HG02571 (cell line): ENCODE measurements around the gene JPT1.
"Not testable (repeated sequence)": the region's sequence is repeated elsewhere in the genome, so short reads cannot be mapped to it uniquely, and the experiment has no call there.

Experiments used
- ATAC-seq: cut with Tn5 transposase; IDR thresholded peaks from one replicate; pipeline ENCODE4 v1.9.1; 2021; ENCODE audit warnings: mild to moderate bottlenecking, moderate library complexity; ENCODE audit not compliant: unreplicated experiment

The JPT1 gene, protein sequence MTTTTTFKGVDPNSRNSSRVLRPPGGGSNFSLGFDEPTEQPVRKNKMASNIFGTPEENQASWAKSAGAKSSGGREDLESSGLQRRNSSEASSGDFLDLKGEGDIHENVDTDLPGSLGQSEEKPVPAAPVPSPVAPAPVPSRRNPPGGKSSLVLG

GRCh38 chr17:75154195-75155106 is at the start of gene JPT1:
JPT1 (minus strand) TSS chr17:75154512; CDS start chr17:75154397, 115 bp downstream.
- peak; percentile 93 for ATAC-seq

- no peak for ATAC-seq
These were observed 45.7 kb upstream of the JPT1 start for GRCh38 chr17:75199886-75200618.

GRCh38 chr17:75194879-75195278 is 40.6 kb upstream of the JPT1 start:
- ATAC-seq, result no peak

DNA sequence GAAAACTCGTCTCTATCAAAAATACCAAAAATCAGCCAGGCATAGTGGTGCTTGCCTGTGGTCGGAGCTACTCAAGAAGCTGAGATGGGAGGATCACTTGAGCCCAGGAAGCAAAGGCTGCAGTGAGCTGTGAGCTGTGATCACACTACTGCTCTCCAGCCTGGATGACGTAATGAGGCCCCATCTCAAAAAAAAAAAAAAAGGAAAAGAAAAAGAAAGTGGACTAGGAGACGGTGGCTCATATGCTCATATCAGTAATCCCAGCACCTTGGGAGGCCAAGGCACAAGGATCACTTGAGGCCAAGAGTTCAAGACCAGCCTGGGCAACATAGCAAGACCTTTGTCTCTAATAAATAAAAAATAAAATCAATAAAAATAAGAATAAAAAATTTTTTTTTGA is 37.3 kb upstream of the JPT1 start:
- ATAC-seq, result no peak

DNA sequence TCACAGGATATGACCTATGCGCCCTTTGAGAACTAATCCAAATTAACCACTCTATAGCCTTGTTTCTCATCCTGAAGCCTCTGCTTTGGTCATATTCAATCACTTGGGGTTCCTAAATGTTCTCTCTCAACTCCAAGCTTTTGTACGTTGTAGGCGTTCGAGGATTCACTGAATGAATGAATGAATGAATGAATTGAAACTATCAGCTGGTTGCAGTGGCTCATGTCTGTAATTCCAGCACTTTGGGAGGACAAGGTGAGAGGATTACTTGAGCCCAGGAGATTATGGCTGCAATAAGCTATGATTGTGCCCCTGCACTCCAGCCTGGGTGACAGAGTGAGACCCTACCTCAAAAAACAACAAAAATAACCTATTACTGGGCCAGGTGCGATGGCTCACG is 34.3 kb upstream of the JPT1 start:
- ATAC-seq, result no peak

DNA sequence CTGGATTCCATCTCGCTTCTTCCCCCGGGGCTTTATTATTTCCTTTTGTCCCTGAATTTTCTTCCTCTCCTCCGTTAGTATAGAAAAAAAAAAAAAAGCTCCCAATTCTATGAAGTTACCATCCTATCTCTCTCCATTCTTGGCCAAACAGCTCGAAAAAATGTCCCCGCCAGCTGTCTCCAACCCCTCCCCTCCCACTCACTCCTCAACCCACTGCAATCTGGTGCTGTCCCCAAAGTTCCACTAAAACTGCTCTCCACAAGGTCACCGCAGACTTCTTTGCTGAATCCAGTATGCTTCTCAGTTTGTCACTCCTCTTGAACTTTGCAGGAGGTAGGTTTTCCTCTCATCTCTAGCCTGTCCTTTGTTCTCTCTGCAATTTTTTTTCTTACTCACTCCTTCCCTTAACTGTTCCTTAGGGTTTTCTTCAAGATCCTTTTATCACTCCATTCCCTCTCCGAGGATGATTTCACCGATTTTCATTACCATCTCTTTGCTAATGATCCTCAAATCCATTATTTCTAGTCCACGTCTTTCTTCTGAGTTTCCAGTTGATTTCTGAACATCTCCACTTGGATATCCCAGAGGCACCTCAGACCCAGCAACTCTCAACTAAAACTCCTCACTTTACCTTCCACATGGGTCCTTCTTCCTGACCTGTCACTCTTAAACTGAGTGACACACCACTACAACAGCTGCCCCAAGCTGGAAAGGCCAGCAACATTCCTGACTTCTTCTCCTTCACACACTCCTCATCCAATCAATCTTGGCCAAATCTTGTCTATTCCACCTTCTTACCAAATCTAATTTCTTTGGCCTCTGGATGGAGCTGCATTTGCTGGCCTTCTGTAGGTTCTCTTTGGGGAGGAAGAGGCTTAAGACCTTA is 29.9 kb upstream of the JPT1 start:
- no peak for ATAC-seq

DNA sequence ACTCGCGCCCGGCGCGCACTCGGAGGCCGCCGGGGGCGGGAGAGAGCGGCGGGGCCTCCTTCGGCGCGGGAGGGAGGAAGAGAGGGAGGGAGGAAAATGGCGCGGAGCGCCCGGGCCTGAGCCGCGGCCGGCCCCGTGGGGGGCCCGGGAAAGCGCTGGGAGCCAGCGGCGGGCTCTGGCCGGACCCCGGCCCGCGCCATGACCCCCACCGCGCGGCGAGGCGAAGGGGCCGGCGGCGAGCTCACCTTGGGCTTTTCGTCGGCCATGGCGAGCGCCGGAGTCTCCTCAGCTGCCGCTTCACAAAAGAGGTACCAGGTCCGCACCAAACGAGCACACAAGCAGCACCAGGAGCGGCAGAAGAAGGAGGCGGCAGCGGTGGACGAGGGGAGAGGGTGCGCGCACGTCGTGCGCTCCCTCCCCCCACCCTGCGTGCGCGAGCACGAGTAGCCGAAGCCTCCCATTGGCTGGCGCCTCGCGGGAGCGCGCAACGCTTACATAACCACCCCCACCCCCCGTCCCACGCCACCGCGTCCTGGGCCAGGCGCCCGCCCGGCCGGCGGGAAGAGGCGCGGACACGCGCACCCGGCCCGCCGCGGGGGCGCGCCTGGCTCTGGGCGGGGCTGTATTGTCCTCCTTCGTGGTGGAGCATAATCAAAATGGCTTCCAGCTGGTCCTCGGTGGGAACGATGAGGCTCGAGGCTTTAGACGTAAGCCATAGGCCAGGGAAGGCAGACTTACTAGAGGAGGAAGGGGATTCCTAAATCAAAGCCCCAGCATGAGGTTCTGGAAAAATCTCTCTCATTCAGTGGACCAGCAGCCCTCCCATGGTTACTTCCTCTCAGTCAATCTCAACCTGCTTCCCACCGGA is 28.5 kb upstream of the JPT1 start, which contains the start of gene SUMO2:
Gene SUMO2, minus strand, starts transcription at position 391 of the 868 bp plus-strand sequence. Its CDS starts 125 bp downstream, at position 266.
- peak; percentile 67 for ATAC-seq

- peak; percentile 19 for ATAC-seq
These were observed 27.9 kb upstream of the JPT1 start for GRCh38 chr17:75182319-75182568.

DNA sequence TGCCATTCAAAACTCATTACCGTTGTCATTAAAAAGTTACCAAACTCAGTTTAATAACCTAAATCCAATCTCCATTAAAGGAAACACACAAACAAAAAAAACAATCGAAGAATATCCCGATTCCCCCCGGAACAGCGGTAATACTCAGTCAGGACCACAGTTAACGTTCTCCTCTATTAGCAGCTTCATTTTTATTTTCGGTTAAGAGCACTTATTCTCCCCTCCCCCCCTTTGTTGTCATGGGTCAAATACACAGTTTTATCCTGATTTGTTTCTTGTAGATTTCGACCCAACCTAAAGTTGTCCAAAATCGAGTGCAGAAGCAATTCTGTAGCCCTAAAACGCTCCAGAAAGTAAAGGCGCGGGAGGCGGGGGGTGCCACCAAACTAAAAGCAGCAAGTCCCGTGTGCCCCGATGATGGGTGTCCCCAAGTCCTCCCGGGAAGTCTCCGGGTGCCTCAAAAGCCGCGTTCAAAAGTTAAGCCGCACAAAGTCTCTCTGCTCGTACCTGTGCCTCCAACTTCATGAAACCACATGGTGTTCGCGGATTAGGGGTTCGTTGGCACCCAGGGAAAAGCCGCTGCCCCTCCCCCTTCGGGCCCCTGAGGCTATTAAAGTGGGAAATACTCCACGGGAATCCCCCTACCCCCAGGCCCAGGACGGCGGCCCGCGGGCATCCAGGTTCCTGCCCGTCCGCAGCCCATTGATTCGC is 27.5 kb upstream of the JPT1 start:
- no peak for ATAC-seq

DNA sequence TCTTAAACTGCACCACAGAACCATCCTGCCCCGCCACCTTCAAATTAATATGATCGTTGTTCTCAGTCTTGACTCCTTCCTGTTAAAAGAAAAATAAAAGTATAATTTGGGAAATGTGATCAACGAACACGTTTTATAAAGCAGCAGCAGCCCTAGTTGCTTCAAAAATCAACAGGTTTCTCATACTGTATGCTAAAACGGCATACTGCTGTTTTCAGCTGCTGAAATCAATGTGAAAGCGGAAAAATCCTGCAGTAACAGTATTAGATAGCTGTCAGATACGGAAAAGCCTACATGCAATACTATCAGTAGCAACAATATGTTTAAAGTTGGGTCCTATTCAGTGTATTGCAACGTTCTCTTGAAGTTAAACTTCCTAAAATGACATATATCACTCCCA is 26.8 kb upstream of the JPT1 start:
- ATAC-seq, result no peak

DNA sequence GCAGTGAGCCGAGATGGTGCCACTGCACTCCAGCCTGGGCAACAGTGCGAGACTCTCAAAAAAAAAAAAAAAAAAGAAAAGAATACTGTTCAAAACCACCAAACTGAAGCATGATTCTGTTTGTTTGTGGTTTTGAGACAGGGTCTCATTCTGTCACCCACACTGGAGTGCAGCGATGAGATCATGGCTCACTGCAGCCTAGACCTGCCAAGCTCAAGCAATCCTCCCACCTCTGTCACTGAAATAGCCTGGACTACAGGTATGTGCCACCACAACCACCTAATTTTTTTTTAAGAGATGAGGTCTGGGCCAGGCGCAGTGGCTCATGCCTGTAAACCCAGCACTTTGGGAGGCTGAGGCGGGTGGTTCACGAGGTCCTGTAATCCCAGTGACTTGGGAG is 24.1 kb upstream of the JPT1 start:
- no peak for ATAC-seq

DNA sequence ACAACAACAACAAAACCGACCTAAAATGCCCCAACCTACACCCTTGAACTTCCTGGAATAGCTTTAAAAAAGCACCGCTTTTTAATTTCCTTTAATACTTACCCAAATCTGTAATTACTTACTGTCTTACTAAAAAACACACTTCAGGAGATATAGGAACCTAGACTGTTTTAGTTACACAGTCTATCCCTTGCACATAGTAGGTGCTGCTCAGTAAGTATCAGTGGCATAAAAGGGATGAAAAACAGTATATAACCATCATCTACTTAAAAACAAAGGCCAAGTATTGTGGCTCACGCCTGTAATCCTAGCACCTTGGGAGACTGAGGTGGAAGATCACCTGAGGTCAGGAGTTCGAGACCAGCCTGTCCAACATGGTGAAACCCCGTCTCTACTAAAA is 22.3 kb upstream of the JPT1 start:
- no peak for ATAC-seq

DNA sequence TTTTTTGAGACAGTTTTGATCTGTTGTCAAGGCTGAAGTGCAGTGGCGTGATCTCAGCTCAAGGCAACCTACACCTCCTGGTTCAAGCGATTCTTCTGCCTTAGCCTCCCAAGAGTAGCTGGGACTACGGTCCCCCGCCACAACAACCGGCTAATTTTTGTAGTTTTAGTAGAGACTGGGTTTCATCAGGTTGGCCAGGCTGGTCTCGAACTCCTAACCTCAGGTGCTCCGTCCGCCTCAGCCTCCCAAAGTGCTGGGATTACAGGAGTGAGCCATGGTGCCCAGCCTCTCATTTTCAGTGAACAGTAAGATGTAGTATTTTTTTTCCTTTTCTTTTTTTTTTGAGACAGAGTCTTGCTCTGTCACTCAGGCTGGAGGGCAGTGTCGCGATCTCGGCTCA is 20.7 kb upstream of the JPT1 start:
- ATAC-seq, result no peak

- no peak for ATAC-seq
These were observed 19.2 kb upstream of the JPT1 start for GRCh38 chr17:75173526-75173925.

DNA sequence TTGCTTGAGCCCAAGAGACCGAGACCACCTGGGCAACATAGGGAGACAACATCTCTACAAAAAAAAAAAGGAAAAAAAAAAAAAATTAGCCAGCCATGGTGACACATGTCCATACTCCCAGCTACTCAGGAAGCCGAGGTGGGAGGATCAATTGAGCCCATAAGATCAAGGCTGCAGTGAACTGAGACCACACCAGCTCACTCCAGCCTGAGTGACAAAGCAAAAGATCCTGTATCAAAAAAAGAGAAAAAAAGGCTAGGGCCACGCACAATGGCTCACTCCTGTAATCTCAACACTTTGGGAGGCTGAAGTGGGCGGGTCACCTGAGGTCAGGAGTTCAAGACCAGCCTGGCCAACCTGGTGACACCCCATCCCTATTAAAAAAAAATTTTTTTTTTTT is 14.7 kb upstream of the JPT1 start:
- ATAC-seq, result no peak

GRCh38 chr17:75164606-75165005 is 10.3 kb upstream of the JPT1 start:
- not testable (repeated sequence) for ATAC-seq

- no peak for ATAC-seq
These were observed 8.8 kb upstream of the JPT1 start for GRCh38 chr17:75163074-75163473.

DNA sequence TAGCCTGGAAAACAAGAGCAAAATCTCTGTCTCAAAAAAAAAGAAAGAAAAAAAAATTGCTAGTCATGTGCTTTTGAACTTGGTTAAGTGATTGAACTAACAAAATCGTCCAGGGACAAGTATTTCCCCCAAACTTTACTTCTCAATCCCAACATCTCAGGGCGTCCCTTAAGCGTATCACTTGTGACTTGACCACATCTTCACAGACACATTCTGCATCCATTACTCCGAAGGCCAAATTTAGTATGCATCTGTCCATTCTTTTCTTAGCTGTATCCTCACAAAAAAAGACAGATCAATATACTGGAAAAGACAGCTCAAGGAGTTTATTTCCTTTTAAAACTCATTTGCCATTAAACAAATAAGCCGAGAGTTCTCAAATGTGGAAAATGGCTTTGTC is 5.9 kb upstream of the JPT1 start:
- no peak for ATAC-seq
